ENCODE measurements around the gene PANX2. TPM values are rescaled to one million over a fixed set of nuclear protein-coding genes. Genes with fewer than 3 reads are reported as not detected.

The PANX2 gene
- total and polyA plus RNA-seq, 9 of the 15 experiments (the other 6 are each of a cell fraction or from before 2014, with no cell fraction given): 0.01 to 3.9 (median 0.67) TPM; not detected in 1

DNA sequence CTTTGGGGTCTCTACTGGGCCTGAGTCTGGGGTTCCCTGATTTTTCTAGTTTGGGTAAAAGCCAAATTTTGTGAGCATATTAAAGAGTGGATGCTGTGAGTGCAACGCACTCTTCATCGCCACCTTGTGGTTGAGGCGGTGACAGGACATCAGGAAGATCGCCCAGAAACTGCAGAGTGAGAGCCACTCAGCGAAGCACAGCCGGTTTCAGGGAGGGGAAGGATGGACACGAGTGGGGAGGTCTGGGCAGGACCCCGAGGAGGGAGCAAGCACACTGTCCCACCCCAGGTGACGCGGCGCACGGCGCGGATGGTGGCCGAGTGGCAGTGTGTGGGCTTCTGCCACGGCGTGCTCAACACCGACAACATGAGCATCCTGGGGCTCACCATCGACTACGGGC lies 39.4 kb downstream of the PANX2 start (continued):
- TF ChIP-seq, protein P1, sequence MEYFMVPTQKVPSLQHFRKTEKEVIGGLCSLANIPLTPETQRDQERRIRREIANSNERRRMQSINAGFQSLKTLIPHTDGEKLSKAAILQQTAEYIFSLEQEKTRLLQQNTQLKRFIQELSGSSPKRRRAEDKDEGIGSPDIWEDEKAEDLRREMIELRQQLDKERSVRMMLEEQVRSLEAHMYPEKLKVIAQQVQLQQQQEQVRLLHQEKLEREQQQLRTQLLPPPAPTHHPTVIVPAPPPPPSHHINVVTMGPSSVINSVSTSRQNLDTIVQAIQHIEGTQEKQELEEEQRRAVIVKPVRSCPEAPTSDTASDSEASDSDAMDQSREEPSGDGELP (CRISPR knock-in tag; IDR thresholded peaks at IDR 0.05; ENCODE audit: borderline replicate concordance): 0 out of 2 replicates have a peak, but pooled peaks have one; percentile 19
- TF ChIP-seq POLR3G (IDR thresholded peaks at IDR 0.05; ENCODE audit: extremely low read depth, insufficient read length, insufficient replicate concordance) (no peak), PKNOX1 (IDR thresholded peaks at IDR 0.05) (0 out of 2 replicates have a peak, but pooled peaks have one; percentile 31), RBBP5 (IDR thresholded peaks at IDR 0.05; ENCODE audit: borderline replicate concordance, insufficient read depth, low read length, poor library complexity, severe bottlenecking) (no peak), U2AF2 (optimal IDR thresholded peaks at IDR 0.05; ENCODE audit: low read depth, low read length) (no peak), HDAC6 (IDR thresholded peaks at IDR 0.05; ENCODE audit: low read depth, low read length) (no peak), EGR1 (conservative IDR thresholded peaks at IDR 0.05) (no peak), GTF2A2 (tag; IDR thresholded peaks at IDR 0.05) (no peak), STAG1 (CRISPR knock-in tag; IDR thresholded peaks at IDR 0.05; ENCODE audit: borderline replicate concordance) (peak; percentile 34; the same call in 1 of the 2 replicates), CREB1 (IDR thresholded peaks at IDR 0.05) (no peak), CREB1 (CRISPR knock-in tag; IDR thresholded peaks at IDR 0.05) (no peak), MYC (IDR thresholded peaks at IDR 0.05; ENCODE audit: low read depth, low read length) (no peak), MYC (CRISPR knock-in tag; IDR thresholded peaks at IDR 0.05; ENCODE audit: borderline replicate concordance, low read depth) (no peak), RAD21 (CRISPR knock-in tag; conservative IDR thresholded peaks at IDR 0.05 in 1 of 2, IDR thresholded peaks at IDR 0.05 in 1 of 2) (peak; percentile 39 to 67), SREBF1 (IDR thresholded peaks at IDR 0.05; ENCODE audit: borderline replicate concordance, low read depth, low read length) (no peak), TAF15 (IDR thresholded peaks at IDR 0.05; ENCODE audit: low read depth, low read length) (no peak), MCM3 (IDR thresholded peaks at IDR 0.05) (no peak), SUPT5H (IDR thresholded peaks at IDR 0.05) (no peak), RB1 (IDR thresholded peaks at IDR 0.05; ENCODE audit: low read depth) (0 out of 2 replicates have a peak, but pooled peaks have one; percentile 29), MCM2 (IDR thresholded peaks at IDR 0.05; ENCODE audit: low read depth) (no peak)
- TF ChIP-seq, protein P2, sequence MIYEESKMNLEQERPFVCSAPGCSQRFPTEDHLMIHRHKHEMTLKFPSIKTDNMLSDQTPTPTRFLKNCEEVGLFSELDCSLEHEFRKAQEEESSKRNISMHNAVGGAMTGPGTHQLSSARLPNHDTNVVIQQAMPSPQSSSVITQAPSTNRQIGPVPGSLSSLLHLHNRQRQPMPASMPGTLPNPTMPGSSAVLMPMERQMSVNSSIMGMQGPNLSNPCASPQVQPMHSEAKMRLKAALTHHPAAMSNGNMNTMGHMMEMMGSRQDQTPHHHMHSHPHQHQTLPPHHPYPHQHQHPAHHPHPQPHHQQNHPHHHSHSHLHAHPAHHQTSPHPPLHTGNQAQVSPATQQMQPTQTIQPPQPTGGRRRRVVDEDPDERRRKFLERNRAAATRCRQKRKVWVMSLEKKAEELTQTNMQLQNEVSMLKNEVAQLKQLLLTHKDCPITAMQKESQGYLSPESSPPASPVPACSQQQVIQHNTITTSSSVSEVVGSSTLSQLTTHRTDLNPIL (CRISPR knock-in tag; IDR thresholded peaks at IDR 0.05): no peak
- TF ChIP-seq, protein P3, sequence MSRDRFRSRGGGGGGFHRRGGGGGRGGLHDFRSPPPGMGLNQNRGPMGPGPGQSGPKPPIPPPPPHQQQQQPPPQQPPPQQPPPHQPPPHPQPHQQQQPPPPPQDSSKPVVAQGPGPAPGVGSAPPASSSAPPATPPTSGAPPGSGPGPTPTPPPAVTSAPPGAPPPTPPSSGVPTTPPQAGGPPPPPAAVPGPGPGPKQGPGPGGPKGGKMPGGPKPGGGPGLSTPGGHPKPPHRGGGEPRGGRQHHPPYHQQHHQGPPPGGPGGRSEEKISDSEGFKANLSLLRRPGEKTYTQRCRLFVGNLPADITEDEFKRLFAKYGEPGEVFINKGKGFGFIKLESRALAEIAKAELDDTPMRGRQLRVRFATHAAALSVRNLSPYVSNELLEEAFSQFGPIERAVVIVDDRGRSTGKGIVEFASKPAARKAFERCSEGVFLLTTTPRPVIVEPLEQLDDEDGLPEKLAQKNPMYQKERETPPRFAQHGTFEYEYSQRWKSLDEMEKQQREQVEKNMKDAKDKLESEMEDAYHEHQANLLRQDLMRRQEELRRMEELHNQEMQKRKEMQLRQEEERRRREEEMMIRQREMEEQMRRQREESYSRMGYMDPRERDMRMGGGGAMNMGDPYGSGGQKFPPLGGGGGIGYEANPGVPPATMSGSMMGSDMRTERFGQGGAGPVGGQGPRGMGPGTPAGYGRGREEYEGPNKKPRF (IDR thresholded peaks at IDR 0.05; ENCODE audit: low read depth, low read length): no peak
- TF ChIP-seq, protein P4, sequence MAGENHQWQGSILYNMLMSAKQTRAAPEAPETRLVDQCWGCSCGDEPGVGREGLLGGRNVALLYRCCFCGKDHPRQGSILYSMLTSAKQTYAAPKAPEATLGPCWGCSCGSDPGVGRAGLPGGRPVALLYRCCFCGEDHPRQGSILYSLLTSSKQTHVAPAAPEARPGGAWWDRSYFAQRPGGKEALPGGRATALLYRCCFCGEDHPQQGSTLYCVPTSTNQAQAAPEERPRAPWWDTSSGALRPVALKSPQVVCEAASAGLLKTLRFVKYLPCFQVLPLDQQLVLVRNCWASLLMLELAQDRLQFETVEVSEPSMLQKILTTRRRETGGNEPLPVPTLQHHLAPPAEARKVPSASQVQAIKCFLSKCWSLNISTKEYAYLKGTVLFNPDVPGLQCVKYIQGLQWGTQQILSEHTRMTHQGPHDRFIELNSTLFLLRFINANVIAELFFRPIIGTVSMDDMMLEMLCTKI (IDR thresholded peaks at IDR 0.05; ENCODE audit: partially characterized antibody): no peak
